GM19372 (cell line): ENCODE results near the gene RETSAT.
"Not testable (repeated sequence)": the region's sequence is repeated elsewhere in the genome, so short reads cannot be mapped to it uniquely, and the experiment has no call there.

Experiments
- ATAC-seq: cut with Tn5 transposase; IDR thresholded peaks from one replicate; pipeline ENCODE4 v1.9.1; 2021; ENCODE audit warnings: mild to moderate bottlenecking, low read depth, moderate library complexity; ENCODE audit not compliant: unreplicated experiment

Gene RETSAT

DNA sequence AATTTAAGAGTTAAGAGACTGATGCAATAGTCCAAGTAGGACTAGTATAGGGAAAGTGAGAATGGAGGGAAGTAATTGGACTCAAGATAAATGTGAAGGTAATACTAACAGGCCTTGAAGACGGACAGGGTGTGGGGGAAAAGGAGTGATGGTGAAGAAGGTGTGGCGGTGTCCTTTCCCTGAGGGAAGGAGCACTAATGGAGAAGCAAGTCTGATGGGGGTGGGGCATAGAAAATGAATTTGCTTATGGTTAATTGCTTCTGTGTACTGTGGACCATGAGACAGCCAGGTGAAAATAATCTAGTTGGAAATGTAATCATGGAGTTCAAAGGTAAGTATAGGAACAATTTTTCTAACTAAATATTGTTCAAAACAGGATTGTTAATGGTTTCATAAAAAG, 19.4 kb downstream of the RETSAT start:
- ATAC-seq = no peak

DNA sequence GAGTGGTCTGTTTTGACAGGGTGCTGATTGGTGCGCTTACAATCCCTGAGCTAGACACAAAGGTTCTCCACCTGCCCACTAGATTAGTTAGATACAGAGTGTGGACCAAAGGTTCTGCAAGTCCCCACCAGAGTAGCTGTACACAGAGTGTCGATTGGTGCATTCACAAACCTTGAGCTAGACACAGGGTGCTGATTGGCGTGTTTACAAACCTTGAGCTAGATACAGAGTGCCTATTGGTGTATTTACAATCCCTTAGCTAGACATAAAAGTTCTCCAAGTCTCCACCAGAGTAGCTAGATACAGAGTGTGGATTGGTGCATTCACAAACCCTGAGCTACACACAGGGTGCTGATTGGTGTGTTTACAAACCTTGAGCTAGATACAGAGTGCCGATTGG, 20.5 kb downstream of the RETSAT start:
- ATAC-seq = not testable (repeated sequence)

DNA sequence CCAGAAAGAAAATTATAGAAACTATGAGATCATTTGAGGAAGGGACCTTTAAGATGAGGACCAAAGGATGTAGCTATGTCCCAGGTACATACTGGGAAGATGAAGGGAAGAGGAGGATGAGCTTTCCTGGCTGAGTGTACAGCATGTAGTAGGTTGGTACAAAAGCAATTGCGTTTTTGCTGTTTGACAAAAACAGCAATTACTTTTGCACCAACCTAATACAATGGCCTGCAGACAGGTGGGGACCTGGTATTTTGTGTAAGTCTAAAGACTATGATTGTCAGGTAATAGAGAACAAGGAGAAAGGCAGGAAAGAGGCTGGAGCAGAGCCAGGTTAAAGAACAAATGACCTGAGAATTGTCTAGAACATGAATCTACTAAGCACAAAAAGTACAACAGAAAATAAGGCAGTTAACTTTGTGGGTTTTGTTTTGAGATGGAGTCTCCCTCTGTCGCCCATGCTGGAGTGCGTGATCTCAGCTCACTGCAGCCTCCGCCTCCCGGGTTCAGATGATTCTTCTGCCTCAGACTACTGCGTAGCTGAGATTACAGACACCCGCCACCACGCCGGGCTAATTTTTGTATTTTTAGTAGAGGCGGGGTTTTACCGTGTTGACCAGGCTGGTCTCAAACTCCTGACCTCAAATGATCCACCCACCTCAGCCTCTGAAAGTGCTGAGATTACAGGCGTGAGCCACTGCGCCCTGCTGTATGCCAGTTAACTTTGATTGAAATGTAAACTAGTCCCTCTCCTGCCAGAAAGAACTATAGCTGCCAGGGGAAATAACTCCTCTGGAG, 23.3 kb downstream of the RETSAT start:
- no peak for ATAC-seq

DNA sequence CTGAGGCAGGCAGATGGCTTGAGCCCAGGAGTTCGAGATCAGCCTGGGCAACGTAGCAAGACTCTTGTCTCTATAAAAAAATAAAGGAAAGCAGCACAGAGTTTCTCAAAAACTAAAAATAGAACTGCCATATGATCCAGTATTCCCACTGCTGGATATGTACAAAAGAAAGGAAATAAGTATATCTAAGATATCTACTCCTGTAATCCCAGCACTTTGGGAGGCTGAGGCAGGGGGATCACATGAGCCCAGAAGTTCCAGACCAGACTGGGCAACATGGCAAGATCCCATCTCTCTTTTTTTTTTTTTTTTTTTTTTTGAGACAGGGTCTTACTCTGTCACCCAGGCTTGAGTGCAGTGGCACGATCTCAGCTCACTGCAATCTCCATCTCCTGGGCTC, 24.6 kb downstream of the RETSAT start:
- not testable (repeated sequence) for ATAC-seq

DNA sequence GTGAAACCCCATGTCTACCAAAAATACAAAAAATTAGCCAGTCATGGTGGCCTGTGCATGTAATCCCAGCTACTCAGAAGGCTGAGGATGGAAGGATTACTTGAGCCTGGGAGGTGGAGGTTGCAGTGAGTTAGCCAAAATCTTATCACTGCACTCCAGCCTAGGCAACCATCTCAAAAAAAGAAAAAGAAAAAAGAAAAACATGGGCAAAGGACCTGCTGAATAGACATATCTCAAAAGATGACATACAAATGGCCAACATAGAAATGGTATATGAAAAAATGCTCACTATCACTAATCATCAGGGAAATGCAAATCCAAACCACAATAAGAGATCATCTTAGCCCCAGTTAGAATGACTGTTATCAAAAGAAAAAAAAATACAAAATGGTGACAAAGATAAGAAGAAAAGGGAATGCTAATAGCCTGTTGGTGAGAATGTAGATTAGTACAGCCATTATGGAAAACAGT, 25.1 kb downstream of the RETSAT start:
- no peak for ATAC-seq

DNA sequence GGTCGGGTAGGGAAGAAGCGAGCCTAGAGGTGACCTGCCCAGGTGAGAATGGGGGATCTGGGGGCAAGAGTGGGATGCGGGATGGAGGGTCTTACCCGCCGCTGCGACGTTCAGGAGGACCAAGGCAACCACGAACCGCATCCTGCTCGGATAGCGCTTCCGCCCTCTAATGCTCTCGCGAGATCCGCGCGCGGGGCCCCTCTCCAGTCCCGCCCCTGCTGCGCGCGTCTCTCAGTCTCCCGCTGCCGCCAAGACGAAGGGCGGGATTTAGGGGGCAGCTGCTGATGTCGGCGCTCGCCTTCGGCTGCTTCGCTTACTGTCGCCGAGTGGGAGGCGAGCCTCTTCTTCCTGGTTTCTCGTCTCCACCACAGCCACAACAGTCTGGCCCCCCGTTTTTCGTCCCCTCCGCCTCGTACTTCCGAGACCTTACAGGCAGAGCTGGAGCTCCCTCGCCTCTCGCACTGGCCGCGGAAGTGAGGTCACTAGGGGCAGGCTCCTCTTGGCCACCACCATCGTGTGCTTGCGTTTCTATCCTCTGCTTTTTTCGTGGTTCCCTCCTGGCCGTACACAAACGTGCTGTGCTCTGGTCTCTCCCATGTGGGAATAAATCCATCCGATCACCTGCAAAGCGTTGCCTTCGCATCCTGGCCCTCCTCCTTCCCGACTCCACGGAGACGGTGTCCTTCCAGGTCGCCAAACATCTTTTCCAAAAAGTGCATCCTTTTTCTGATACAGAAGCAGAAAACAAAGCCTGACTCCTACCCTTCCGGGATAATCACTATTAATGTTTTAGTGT, 26.3 kb downstream of the RETSAT start, which contains the start of gene TGOLN2:
TSS of gene TGOLN2 (minus strand) at position 168 of the 796 bp plus-strand sequence. CDS start at position 141, 27 bp downstream.
- peak; percentile 74 for ATAC-seq

DNA sequence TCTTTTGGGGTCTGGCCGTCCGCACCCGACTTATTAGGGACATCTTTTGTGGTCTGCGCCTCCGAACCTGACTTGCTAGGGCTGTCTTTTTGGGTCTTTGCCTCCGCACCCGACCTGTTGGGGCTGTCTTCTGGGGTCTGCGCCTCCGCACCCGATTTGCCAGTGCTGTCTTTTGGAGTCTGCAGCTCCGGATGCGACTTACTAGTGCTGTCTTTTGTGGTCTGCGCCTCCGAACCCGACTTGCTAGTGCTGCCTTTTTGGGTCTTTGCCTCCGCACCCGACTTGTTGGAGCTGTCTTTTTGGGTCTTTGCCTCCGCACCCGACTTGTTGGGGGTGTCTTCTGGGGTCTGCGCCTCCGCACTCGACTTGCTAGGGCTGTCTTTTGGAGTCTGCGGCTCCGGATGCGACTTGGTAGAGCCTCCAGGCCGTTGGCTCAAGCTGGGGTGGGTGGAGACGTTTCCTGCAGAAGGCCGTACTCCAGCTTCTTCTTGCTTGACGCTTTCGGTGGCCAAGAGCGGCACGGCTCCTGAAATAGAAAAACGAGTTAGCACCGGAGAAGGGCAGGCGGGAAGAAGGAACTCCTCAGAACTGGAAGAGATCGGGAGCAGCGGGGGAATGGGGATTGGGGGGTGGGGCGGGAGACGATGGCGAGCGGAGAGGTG, 27.0 kb downstream of the RETSAT start:
- no peak for ATAC-seq

DNA sequence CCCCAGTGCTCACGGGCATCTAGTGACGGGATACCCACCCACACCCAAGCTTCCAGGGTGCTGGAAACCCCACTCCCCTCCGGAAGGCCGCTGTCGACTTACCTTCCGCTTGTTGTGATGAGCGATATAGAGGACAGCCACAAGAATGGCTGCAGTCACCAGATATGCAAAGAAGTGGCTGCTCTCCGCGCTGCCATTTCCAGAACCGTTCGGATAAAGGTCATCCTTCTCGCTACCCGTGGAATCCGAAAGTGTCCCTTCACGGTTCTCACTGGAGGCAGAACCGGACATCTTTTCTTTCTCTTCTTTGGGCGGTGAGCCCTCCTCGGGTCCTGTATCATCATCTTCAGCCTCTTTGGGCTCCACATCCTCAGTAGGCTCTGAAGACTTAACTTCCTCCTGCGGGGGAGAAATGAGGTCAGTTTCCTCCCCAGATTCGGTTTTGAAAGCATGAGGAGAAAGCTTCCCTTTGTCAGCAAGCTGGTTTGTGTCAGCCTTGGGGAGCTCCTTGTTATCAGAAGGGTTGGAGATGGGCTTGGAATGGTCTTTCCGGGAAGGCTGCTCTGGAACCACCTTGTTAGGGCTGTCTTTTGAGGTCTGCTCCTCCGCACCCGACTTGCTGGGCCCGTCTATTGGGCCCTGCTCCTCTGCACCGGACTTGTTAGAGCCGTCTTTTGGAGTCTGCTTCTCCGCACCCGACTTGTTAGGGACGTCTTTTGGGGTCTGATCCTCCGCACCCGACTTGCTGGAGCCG, 27.7 kb downstream of the RETSAT start:
- ATAC-seq = no peak

DNA sequence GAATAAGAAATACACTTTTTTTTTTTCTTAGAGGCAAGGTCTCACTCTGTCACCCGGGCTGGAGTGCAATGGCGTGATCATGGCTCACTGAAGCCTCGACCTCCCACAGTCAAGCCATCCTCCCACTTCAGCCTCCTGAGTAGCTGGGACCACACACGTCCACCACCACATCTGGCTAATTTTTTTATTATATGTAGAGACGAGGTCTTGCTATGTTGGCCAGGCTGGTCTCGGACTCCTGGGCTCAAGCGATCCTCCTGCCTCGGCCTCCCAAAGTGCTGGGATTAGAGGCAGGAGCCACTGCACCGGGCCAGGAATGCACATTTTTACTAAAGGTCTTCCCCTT, 28.9 kb downstream of the RETSAT start:
- ATAC-seq = no peak

DNA sequence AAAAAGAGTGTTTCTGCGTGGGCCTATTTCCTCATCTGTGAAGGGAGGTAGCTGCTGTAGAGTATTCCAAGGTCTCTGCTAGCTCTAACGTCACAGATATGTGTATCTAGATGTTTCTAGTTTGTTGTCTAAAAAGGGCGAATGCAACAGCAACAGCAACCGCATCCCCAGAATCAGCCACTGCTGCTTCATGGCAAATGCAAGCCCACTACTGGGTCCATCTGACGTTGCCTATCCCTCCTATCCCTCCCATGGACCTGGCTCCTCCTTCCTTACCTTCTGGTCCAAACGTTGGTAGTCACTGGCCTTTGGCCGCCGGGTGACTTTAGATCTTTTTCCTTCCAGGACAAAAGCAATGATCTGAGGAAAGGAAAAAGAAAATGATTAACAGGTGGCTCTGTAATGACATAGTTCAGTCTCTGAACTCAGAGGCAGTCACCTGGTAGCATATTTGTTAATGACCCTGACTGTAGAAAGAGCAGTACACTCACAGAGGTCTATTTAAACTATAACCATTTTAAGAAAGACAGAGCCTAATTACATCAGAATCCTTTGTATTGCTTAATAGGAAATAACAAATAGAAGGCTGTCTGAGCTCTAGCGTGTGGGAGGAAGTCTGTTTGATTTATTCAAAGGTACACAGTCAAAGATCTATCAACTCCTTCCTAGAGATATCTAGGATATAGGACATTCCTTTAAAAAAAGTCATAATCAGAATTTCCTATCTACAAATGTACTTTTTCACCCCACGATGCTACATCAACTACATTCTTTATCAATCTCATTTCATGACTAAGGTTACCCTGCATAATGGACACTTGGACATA, 29.5 kb downstream of the RETSAT start:
- no peak for ATAC-seq

DNA sequence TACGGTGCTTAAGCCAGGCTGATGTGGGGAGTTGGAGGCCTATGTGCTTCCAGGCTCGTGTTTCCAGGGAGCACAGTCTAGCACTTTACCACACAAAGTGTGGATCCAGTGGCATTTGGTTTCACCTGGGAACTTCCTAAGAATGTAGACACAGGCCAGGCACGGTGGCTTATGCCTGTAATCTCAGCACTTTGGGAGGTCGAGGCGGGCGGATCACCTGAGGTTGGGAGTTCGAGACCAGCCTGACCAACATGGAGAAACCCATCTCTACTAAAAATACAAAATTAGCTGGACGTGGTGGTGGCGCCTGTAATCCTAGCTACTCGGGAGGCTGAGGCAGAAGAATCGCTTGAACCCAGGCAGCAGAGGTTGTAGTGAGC, 30.4 kb downstream of the RETSAT start:
- ATAC-seq = not testable (repeated sequence)

DNA sequence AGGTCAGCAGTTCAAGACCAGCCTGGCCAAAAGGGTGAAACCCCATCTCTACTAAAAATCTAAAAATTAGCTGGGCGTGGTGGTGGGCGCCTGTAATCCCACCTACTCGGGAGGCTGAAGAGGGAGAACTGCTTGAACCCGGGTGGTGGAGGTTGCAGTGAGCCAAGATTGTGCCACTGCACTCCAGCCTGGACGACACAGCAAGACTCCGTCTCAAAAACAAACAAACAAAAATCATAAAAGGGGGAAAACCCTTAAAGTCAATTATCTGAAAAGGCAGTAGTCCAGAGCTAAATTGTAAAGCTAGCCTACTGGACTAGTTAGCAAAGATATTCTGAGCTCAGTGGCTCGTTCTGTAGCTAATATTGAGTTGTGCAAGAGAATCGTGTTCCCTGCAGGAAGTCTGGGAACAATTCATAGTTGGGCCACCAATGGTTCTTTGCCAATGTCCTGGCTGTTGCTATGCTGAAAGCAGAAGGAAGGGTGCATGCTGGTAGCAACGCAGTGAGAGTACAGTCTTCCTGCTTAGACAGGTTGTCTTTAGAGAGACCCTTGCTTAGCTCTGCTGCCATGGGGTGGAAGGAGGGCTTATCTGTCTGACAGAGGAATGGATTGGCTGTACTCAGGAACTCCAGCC, 30.9 kb downstream of the RETSAT start:
- ATAC-seq = no peak

DNA sequence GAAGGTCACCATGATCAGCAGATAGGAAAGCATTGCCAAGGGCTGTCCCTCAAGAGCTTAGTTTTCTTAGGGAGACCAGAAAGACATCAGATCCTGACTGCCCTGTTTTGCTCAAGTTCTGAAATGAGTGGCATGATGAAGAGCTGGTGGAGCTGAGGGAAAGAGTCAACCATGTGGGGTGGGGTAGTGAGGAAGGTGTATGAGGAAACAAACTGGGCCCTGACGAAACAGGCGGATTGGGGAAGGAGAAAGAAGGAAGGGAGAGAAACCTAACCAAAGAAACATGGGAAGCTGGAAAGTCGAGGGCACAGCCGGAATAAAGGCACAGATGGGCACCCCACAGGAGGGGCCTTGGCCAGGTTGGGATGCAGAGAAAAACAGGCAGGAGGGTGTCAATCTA, 34.5 kb downstream of the RETSAT start:
- no peak for ATAC-seq

DNA sequence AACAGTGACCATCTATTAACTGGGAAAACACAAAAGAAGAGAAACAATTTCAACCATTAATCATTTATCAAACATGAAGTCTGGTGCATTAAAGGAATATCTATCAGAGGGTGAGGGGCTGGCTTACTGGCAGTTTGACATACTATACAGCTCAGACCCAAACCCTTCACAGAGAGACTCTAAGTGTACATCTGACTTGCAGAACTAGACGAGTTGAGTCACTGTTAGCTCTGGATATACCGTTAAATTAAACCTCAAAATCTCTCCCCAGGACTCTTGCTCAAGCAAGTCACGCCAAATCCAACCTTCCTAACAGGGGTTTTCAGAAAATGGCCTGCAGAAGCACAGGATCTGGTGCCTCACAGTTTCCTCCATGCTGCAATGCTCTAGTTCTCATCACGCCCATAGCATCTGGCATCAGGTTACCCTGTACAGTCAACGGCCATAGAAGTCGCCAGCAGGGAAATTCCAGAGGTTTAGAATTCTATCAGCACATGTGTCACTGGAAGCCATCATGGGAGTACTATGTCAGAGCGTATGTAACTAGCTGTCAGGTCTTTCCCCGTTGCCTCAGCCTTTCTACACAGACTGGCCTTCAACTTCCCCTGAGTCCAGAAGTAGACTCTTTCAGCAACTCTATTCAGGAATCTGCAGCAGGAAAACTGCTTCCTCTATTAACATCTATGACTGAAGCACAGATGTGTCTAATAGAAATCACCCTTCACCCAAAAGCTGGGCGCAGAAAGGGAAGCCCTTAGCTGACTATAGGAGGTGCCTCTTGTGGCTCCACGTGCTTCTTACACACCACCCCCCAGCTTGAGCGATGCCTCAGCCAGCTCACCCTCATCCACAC, 35.9 kb downstream of the RETSAT start:
- no peak for ATAC-seq

DNA sequence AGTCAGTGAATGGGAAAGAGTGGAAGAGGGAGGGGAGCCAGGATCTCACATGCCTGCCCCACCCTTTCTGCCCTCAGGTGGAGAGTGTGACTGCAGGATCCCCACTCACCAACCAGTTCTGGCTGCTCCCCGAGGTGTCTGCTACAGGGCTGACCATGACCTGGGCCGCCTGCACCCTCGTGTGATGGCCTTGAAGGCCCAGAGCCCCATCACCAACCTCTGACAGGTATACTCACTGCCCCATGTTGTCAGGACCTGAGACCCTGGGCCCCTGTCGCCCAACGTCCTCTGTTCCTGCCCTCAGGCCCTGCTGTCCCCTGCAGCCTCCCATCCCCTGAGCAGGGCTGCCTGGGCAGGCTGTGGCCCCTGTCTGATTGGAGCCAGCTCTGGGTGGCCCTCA, 38.4 kb downstream of the RETSAT start:
- ATAC-seq = not testable (repeated sequence)

DNA sequence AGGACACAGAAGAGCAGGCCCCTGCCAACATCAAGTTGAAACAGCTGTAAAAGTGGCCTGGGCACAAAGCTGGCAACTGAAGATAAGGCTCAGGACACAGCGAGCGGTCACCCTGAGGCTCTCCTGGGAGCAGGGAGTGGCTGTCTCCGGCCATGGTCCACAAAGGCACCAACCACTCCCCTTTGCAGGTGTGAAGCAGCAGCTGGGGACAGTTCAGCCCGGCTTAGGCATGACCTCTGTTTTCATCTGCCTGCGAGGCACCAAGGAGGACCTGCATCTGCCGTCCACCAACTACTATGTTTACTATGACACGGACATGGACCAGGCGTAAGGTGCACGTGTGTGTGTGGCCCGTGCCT, 39.5 kb downstream of the RETSAT start:
- ATAC-seq = no peak

DNA sequence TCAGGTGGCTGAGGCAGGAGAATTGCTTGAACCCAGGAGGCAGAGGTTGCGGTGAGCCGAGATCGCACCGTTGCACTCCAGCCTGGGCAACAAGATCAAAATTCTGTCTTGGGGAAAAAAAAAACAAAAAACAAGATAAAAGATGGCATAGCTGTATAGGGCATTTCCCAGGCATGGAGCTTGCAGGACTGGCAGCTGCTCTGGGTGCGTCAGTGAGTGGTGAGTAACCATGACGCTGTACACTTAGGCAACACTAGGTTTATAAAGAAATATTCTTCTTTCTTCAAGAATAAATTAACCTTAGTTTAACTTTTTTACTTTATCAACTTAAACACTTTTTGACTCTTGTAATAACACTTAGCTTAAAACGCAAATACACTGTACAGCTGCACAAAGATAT, 41.9 kb downstream of the RETSAT start:
- ATAC-seq = no peak

DNA sequence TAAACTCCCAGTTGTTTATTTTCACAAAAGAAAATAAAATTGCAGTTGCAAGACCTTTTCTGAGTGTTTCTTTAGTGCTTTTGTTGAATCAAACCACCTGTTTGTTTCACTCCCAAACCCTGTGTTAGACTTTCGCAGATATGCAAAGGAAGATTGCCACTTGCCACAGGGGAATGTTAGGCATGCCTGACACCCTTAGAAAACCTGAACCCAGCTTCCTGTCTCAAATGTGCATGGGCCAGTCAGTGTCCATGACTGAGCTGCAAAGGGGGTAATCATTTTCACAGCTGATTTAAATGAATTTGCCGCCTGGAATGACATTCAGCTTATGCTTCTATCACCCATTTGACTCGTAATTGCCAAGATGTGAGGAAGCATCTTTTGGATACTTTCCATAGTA, 44.0 kb downstream of the RETSAT start:
- ATAC-seq = no peak
